WERI-Rb-1 (cell line): Measurements from ENCODE around the gene PADI2.

Experiments used
- DNase-seq: peaks from one replicate; pipeline ENCODE4 v3.0.0-alpha.2; 2020
- H3K27ac ChIP-seq: fragments of 250-450 bp; sonication (Bioruptor Pico); 2 replicates; pipeline ENCODE4 v1.5.1; 2020; ENCODE audit warnings: mild to moderate bottlenecking, moderate library complexity
- H3K27me3 ChIP-seq: fragments of 250-450 bp; sonication (Bioruptor Pico); 2 replicates; pipeline ENCODE4 v1.5.1; 2021; ENCODE audit warnings: mild to moderate bottlenecking, low read depth, moderate library complexity; ENCODE audit not compliant: insufficient read depth, severe bottlenecking
- H3K36me3 ChIP-seq: fragments of 250-450 bp; sonication (Bioruptor Pico); 2 replicates; pipeline ENCODE4 v1.5.1; 2020; ENCODE audit warnings: mild to moderate bottlenecking, moderate library complexity
- H3K4me3 ChIP-seq: 2 replicates; pipeline ENCODE4 v1.5.1; 2011; ENCODE audit warnings: low read depth, mild to moderate bottlenecking, control low read depth, low read length
- H3K9me3 ChIP-seq: fragments of 250-450 bp; sonication (Bioruptor Pico); 2 replicates; pipeline ENCODE4 v1.5.1; 2021; ENCODE audit warnings: mild to moderate bottlenecking, moderate library complexity; ENCODE audit not compliant: severe bottlenecking
- CTCF ChIP-seq: IDR thresholded peaks from 2 replicates; pipeline ENCODE4 v1.5.1; 2011; ENCODE audit warnings: low read depth, mild to moderate bottlenecking, control low read depth, inconsistent platforms, low read length

Gene PADI2

GRCh38 chr1:17117451-17118265, 1.6 kb downstream of the PADI2 start:
- H3K27me3 ChIP-seq, result no peaks in the 10 kb centered on the region
- DNase-seq, result no peak
- no peaks in the 10 kb centered on the region for H3K36me3 ChIP-seq
- no peak for TF ChIP-seq CTCF
- H3K4me3 ChIP-seq, result no peak overlapping the region
- no peaks in the 10 kb centered on the region for H3K9me3 ChIP-seq
- no peak overlapping the region for H3K27ac ChIP-seq

GRCh38 chr1:17116643-17117042, 2.6 kb downstream of the PADI2 start:
- Histone ChIP-seq H3K27me3 (no peaks in the 10 kb centered on the region), H3K9me3 (no peaks in the 10 kb centered on the region), H3K27ac (no peak overlapping the region), H3K4me3 (no peak overlapping the region), H3K36me3 (no peaks in the 10 kb centered on the region)
- TF ChIP-seq CTCF, result no peak
- DNase-seq, result no peak

DNA sequence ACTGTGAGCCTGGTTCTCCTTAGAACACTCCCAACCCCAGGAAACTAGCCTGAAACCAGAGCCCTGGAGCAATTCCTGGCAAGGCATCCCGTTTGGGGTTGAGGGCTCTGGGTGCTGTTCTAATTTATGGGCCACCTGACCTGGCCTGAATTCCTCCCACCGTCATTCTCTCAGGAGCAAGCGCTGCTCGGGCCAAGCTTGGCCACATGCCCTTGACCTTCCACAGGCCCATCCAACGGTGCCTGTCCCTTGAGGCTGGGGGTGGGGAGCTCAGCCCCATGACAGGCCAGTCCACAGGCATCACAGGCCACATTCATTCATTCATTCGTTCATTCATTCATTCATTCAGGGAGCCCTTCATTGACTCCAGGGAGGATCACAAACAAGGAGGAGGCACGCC, 5.3 kb downstream of the PADI2 start:
- DNase-seq, result no peak
- no peak for TF ChIP-seq CTCF
- no peaks in the 10 kb centered on the region for H3K27me3 ChIP-seq
- no peaks in the 10 kb centered on the region for H3K9me3 ChIP-seq
- no peak overlapping the region for H3K4me3 ChIP-seq
- no peaks in the 10 kb centered on the region for H3K36me3 ChIP-seq
- no peak overlapping the region for H3K27ac ChIP-seq

DNA sequence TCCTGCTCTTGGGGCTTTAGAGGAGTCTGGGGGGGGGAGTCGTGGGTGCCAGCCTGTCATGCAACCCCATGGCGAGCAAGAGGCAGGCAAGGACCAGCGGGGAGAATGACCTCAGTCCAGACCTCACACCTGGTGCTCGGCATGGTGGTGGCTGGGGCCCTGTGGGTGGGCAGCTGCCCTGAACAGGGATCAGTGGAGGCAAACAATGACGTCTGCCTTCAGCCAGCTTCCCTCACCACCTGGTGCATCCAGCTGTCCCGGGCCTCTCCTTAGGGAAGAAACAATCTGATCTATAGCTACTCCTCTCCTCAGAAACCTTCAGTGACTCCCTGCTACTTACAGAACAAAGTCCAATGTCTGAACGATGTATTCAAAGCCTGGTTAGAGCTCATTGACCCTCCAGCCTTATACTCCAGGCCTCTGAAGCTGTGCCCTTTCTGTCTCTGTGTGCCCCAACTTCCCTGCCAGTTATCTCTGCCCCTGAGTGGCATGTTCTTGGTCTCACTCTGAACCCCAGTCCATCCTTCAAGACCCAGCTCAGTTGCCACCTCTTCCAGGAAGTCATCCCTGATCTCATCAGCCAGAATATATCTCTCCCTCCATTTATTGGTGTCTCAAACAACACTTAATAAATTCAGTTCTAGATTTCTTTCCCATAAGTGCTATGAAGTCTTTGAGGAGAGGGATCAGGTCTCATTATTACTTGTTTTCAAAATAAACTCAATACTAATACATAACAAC, 6.6 kb downstream of the PADI2 start:
- peak overlapping the region; percentile 60 for H3K27ac ChIP-seq
- H3K4me3 ChIP-seq, result no peak overlapping the region
- H3K27me3 ChIP-seq, result no peaks in the 10 kb centered on the region
- no peaks in the 10 kb centered on the region for H3K9me3 ChIP-seq
- H3K36me3 ChIP-seq, result no peaks in the 10 kb centered on the region
- no peak for TF ChIP-seq CTCF
- peak; percentile 69 for DNase-seq

DNA sequence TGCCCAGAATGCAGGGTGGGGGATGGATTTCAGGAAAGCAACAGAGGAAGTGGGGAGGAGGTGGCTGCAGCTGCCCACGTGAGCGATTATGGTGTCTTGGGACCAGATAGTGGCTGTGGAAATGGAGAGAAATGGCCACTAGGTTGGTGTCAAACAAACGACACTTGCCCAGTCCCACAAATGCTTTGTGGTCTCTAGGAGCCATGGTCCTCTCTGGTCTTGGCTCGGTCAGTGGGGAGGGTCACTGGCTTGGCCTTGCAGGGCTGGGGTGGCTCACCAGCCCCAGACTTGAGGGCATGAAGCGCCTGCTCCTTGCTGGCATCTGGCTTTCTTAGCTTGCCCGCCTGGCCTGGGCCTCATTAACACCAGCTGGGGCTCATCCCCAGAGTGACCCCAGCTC, 7.2 kb downstream of the PADI2 start:
- Histone ChIP-seq H3K4me3 (no peak overlapping the region), H3K36me3 (no peaks in the 10 kb centered on the region)
- DNase-seq, result no peak

More for the DNA sequence above, 7.2 kb downstream of the PADI2 start:
- no peak for TF ChIP-seq CTCF
- Histone ChIP-seq H3K9me3 (no peaks in the 10 kb centered on the region), H3K27me3 (no peaks in the 10 kb centered on the region), H3K27ac (peak overlapping the region; percentile 60)
